GM13977 (cell line): Measurements from ENCODE around the gene GABRB2.
"Not testable (repeated sequence)": the region's sequence is repeated elsewhere in the genome, so short reads cannot be mapped to it uniquely, and the experiment has no call there.

Experiments used
- DNase-seq: peaks from one replicate; pipeline ENCODE4 v3.0.0; 2012; ENCODE audit warnings: low spot score
- in situ Hi-C: fragments of 300-500 bp; cut with MboI; formaldehyde crosslinking; loops from one replicate; pipeline ENCODE4 v1.12.0; 2022; ENCODE audit warnings: low sequenced_read_pairs, low pct_unique_long_range_greater_than_20kb, mixed read lengths, inconsistent platforms; ENCODE audit not compliant: unreplicated experiment
- TF ChIP-seq, protein P1 (sequence below): IDR thresholded peaks from 2 replicates; pipeline ENCODE4 v1.5.1; 2012; ENCODE audit warnings: mild to moderate bottlenecking, control low read depth; ENCODE audit not compliant: insufficient read depth; ENCODE audit errors: extremely low read depth, missing control alignments

Gene GABRB2

DNA sequence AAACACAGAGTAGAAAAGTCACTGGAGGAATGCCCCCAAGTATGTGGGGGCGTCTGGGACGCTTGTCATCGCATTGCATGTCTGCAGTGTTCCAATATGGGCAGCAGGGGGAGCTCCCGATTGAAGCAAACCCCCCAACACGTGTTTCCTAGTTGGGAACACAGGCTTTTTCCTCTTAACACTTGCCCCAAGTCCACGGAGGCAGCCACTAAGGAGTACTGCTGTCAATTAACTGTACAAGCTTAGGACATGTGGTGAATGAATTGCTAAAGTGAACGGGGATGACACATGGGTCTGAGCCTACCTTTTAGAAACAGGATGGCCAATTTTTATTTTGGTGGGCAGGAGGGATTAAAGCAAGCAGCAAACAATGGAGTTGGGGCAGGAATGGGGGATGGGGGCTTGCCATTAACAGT, 2.2 kb downstream of the GABRB2 start:
- in situ Hi-C loops = no loop called here
- TF ChIP-seq, protein P1, sequence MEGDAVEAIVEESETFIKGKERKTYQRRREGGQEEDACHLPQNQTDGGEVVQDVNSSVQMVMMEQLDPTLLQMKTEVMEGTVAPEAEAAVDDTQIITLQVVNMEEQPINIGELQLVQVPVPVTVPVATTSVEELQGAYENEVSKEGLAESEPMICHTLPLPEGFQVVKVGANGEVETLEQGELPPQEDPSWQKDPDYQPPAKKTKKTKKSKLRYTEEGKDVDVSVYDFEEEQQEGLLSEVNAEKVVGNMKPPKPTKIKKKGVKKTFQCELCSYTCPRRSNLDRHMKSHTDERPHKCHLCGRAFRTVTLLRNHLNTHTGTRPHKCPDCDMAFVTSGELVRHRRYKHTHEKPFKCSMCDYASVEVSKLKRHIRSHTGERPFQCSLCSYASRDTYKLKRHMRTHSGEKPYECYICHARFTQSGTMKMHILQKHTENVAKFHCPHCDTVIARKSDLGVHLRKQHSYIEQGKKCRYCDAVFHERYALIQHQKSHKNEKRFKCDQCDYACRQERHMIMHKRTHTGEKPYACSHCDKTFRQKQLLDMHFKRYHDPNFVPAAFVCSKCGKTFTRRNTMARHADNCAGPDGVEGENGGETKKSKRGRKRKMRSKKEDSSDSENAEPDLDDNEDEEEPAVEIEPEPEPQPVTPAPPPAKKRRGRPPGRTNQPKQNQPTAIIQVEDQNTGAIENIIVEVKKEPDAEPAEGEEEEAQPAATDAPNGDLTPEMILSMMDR = peak; percentile 85
- peak; percentile 56 for DNase-seq

DNA sequence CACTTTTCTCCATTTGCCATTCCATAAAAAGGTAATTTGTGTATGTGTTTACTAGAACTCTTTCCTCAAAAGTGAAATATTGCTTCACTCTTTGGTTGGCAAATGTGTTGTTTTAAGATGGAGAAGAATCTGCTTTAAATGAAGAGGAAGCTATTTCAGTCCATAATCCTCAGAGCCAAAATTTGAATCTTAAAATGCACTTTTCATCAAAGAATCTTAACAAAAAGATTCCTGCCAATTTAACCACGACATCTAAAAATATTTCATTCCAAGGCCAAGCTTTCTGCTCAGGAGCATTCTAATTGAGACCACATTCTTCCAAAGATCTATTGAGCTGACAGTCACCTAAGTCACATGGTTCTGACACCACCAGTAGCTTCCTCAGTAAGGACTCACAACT, 7.5 kb downstream of the GABRB2 start:
- in situ Hi-C loops = no loop called here
- DNase-seq = no peak
- TF ChIP-seq, protein P1 = no peak

DNA sequence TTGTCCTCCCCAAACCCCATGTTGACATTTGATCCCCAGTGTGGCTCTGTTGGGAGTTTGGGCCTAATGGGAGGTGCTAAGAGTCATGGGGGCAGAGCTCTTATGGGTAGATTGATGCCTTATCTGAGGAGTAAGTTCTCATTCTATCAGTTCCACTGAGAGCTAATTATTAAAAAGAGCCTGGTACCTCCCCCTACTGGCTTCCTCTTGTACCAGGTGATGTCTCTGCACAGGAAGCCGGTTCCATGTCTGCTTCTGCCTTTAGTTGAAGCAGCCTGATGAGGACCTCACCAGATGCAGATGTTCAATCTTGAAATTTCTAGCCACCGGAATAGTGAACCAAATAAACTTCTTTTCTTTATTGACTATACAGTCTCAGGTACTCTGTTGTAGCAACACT, 10.8 kb downstream of the GABRB2 start:
- DNase-seq = no peak
- in situ Hi-C loops = no loop called here
- TF ChIP-seq, protein P1 = peak; percentile 43

DNA sequence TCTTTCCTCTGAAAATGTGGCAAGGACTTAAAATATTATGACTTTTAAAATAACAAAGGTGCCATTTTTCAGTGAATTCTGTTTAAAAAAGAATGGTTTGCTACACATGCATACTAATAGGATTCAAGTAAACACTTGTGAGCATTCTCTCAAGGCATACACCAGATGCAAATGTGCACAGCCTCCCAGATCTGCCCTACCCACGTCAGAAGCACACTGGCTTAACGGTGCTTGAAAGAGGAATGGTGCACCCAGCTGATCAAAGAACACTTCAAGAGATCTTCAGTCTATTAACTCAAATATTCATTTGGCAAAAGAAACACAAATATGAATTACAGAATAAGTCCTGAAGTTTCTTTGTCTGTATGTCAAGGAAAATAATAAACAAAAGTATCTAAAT, 15.8 kb downstream of the GABRB2 start:
- no peak for DNase-seq
- in situ Hi-C loops = no loop called here

DNA sequence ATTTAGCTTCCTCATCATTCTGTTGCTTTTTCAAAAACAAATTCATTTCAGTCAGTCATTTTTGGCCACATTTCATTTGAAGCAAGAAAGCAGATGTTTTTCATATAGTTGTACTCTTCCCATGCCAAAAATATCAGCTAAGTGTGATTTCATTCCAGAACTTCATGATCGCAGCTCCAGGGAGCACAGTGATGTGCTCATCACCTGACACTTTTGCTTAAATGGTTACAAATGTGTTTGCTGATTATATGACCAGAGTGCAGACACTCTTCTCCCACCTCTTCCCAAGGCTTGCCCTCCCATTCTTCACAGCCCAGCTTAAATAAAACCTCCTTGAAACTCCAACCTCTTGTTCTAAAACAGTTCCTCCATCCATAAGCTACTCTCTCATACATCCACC, 32.6 kb downstream of the GABRB2 start:
- in situ Hi-C loops = no loop called here
- no peak for DNase-seq
- TF ChIP-seq, protein P1 = no peak

More for the DNA sequence above, 15.8 kb downstream of the GABRB2 start:
- TF ChIP-seq, protein P1 = no peak

DNA sequence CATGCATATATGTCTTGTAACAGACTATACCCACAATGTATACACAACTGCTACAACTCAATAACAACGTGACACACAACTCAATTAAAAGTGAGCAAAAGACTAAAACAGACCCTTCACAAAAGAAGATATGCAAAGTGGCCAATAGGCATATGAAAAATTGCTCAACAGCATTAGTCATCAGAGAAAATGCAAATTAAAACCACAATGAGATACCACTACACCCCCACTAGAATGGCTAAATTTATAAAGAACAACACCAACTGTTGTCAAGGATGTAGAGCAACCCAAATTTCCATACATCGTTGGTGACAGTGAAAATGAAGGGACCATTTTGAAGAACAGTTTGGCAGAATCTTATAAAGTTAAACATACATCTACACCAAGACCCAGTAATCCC, 38.9 kb downstream of the GABRB2 start:
- TF ChIP-seq, protein P1 = no peak
- DNase-seq = no peak
- in situ Hi-C loops = no loop called here

DNA sequence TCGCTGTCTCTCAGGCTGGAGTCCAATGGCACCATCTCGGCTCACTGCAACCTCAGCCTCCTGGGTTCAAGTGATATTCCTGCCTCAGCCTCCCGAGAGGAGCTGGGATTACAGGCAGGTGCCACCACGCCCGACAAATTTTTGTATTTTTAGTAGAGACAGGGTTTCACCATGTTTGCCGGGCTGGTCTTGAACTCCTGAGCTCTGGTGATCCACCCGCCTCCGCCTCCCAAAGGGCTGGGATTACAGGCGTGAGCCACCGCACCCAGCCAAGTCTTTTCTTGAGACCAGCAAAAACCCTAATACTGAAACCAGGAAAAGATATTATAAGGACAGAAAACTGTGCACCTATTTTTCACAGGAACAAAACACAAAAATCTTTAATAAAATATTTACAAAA, 41.4 kb downstream of the GABRB2 start:
- in situ Hi-C loops, DNase-seq: not testable (repeated sequence)
